Glutamatergic neuron (in vitro differentiated cells): Measurements from ENCODE around the gene CTBP1. TPM values are rescaled to one million over a fixed set of nuclear protein-coding genes. Genes with fewer than 3 reads are reported as not detected.

Experiments
- DNase-seq: peaks from one replicate; pipeline ENCODE4 v3.0.0; 2022
- H3K27ac Mint-ChIP-seq: one replicate; pipeline ENCODE4 v1.8.0; 2020; ENCODE audit warnings: mild to moderate bottlenecking, mixed read lengths, inconsistent platforms; ENCODE audit not compliant: unreplicated experiment
- H3K27me3 Mint-ChIP-seq: one replicate; pipeline ENCODE4 v1.8.0; 2020; ENCODE audit warnings: mild to moderate bottlenecking, moderate library complexity, mixed read lengths, inconsistent platforms; ENCODE audit not compliant: unreplicated experiment
- H3K36me3 Mint-ChIP-seq: one replicate; pipeline ENCODE4 v1.8.0; 2020; ENCODE audit warnings: mild to moderate bottlenecking, mixed read lengths, inconsistent platforms; ENCODE audit not compliant: unreplicated experiment
- H3K4me1 Mint-ChIP-seq: one replicate; pipeline ENCODE4 v1.8.0; 2020; ENCODE audit warnings: mild to moderate bottlenecking, low read depth, mixed read lengths, inconsistent platforms; ENCODE audit not compliant: unreplicated experiment
- H3K4me3 Mint-ChIP-seq: one replicate; pipeline ENCODE4 v1.8.0; 2020; ENCODE audit warnings: mild to moderate bottlenecking, mixed read lengths, inconsistent platforms; ENCODE audit not compliant: unreplicated experiment
- H3K9me3 Mint-ChIP-seq: one replicate; pipeline ENCODE4 v1.8.0; 2020; ENCODE audit warnings: mild to moderate bottlenecking, moderate library complexity, mixed read lengths, inconsistent platforms; ENCODE audit not compliant: unreplicated experiment
- total RNA-seq: library from RNA; stranded (reverse); fragmentation: NEBNext Ultra II Directional; extraction: Animal tissue kit (Norgen Biotek cat#: 25700); gene quantifications from one replicate; pipeline ENCODE4 v1.2.1, GENCODE V29; 2021; ENCODE audit not compliant: unreplicated experiment
- TF ChIP-seq, protein P1 (sequence below): fragments of 200-600 bp; sonication (generic); IDR thresholded peaks from one replicate; pipeline ENCODE4 v1.5.0; 2021; ENCODE audit not compliant: partially characterized antibody, unreplicated experiment

The CTBP1 gene
- total RNA-seq, 1 donor from 2014 or later, result 302 TPM

- TF ChIP-seq, protein P1, sequence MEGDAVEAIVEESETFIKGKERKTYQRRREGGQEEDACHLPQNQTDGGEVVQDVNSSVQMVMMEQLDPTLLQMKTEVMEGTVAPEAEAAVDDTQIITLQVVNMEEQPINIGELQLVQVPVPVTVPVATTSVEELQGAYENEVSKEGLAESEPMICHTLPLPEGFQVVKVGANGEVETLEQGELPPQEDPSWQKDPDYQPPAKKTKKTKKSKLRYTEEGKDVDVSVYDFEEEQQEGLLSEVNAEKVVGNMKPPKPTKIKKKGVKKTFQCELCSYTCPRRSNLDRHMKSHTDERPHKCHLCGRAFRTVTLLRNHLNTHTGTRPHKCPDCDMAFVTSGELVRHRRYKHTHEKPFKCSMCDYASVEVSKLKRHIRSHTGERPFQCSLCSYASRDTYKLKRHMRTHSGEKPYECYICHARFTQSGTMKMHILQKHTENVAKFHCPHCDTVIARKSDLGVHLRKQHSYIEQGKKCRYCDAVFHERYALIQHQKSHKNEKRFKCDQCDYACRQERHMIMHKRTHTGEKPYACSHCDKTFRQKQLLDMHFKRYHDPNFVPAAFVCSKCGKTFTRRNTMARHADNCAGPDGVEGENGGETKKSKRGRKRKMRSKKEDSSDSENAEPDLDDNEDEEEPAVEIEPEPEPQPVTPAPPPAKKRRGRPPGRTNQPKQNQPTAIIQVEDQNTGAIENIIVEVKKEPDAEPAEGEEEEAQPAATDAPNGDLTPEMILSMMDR, result peak; percentile 95
- Mint-ChIP-seq H3K4me1 (peaks cover 17% of the 10 kb centered on the region), H3K27me3 (peaks cover 30% of the 10 kb centered on the region), H3K36me3 (peaks cover 25% of the 10 kb centered on the region), H3K9me3 (peaks cover 22% of the 10 kb centered on the region), H3K4me3 (peak overlapping the region; percentile 71), H3K27ac (peak overlapping the region; percentile 89)
- peak; percentile 87 for DNase-seq
These were observed 81.5 kb downstream of the CTBP1 start for GRCh38 chr4:1167244-1167949.

- Mint-ChIP-seq H3K36me3 (peaks cover 25% of the 10 kb centered on the region), H3K4me1 (peaks cover 17% of the 10 kb centered on the region), H3K4me3 (peak overlapping the region; percentile 65), H3K27ac (peak overlapping the region; percentile 89), H3K9me3 (peaks cover 22% of the 10 kb centered on the region), H3K27me3 (peaks cover 31% of the 10 kb centered on the region)
- DNase-seq, result no peak
- TF ChIP-seq, protein P1, result no peak
These were observed 82.3 kb downstream of the CTBP1 start for GRCh38 chr4:1166509-1167243.

DNA sequence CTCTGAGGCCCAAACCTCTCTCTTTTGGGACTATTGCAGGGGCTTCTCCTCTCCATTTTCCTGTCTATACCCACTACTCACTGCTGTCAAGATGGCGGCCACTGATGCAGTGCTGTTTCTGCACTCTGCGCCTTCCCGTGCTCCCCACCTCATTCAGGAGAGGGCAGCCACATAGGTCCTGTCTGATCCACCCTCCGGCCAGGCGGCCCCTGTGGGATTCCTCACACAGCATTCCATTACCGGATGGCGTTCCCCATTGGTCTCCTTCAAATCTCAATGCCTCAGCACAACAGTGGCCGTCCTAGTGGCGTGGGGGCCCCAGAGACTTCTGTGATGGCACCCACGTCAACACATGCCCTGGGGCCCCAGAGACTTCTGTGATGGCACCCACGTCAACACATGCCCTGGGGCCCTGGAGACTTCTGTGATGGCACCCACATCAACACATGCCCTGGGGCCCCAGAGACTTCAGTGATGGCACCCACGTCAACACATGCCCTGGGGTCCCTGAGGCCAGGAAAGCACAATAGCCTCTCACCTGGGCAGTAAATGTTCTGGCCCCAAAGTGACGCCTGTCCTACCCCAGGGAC lies 83.9 kb downstream of the CTBP1 start:
- peaks cover 22% of the 10 kb centered on the region for H3K9me3 Mint-ChIP-seq
- no peak for DNase-seq
- no peak overlapping the region for H3K27ac Mint-ChIP-seq
- H3K27me3 Mint-ChIP-seq, result peaks cover 26% of the 10 kb centered on the region
- H3K4me1 Mint-ChIP-seq, result peaks cover 14% of the 10 kb centered on the region
- TF ChIP-seq, protein P1, result no peak
- H3K4me3 Mint-ChIP-seq, result no peak overlapping the region
- H3K36me3 Mint-ChIP-seq, result peaks cover 25% of the 10 kb centered on the region

DNA sequence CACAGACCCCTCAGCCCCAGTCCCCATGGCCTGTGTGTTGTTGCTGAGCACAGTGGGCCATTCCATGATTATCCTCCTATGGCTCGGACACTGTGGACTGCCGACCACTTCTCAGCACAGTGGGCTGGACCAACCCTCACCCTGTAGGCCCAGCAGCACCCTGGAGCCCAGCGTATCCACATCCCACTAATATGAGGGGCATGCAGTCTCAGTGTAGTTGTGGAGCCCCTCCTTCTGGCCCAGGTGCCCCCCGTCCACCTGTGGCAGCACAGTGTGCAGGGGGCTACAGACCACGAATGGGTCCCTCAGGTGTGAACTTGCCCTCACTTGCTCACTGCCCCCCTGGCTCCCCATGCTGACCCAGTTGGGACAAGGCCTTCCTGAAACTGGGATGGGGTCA lies 84.5 kb downstream of the CTBP1 start:
- peaks cover 25% of the 10 kb centered on the region for H3K36me3 Mint-ChIP-seq
- DNase-seq, result no peak
- H3K27me3 Mint-ChIP-seq, result peaks cover 25% of the 10 kb centered on the region
- H3K27ac Mint-ChIP-seq, result no peak overlapping the region
- peaks cover 13% of the 10 kb centered on the region for H3K4me1 Mint-ChIP-seq
- H3K4me3 Mint-ChIP-seq, result no peak overlapping the region
- H3K9me3 Mint-ChIP-seq, result peaks cover 22% of the 10 kb centered on the region
- TF ChIP-seq, protein P1, result no peak
